GM12874 (cell line): ENCODE measurements around the gene PSORS1C2.

Source experiments
- TF ChIP-seq, protein P1 (sequence below): IDR thresholded peaks from 2 replicates; pipeline ENCODE4 v1.5.1; 2011; ENCODE audit warnings: low read depth, mild to moderate bottlenecking, control low read depth, low read length, moderate library complexity; ENCODE audit not compliant: insufficient read depth

PSORS1C2 gene

DNA sequence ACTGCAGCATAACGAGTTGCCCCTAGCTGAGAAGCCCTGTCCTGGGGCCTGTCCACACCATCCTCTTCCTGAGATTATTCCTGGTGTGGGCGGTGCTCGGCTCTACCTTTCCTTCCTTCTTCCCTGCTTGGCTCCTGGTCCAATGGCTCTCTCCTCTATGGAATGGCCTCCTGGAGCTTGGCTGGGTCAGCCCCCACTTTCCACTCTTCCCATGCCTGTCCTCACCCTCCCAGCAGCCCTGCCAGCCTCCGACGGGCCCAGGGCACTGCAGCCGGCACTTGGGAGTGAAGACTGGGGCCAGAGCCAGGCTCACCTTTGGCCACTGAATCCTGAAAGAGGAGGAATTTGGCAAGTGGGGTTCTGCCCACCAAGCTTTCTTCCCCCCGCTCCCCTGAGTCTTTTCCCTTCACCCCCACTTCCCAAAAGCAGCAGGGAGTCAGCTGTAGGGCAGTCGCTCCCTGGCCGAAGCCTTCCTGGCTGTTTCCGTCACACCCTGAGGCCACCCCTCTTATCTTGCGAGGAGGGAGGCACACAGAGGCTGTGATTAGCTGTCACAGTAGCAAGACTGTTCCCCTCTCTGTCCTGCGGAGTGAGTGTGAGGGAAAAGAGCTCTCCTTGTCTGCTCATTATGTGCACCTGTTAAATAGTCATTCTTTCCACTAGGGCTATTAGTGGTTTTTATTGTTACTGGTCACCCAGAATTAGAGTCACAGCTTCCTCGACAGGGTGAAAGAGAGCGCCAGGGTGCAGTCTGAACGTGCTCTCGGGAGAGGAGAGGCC lies 12.3 kb downstream of the PSORS1C2 start:
- TF ChIP-seq, protein P1, sequence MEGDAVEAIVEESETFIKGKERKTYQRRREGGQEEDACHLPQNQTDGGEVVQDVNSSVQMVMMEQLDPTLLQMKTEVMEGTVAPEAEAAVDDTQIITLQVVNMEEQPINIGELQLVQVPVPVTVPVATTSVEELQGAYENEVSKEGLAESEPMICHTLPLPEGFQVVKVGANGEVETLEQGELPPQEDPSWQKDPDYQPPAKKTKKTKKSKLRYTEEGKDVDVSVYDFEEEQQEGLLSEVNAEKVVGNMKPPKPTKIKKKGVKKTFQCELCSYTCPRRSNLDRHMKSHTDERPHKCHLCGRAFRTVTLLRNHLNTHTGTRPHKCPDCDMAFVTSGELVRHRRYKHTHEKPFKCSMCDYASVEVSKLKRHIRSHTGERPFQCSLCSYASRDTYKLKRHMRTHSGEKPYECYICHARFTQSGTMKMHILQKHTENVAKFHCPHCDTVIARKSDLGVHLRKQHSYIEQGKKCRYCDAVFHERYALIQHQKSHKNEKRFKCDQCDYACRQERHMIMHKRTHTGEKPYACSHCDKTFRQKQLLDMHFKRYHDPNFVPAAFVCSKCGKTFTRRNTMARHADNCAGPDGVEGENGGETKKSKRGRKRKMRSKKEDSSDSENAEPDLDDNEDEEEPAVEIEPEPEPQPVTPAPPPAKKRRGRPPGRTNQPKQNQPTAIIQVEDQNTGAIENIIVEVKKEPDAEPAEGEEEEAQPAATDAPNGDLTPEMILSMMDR = no peak

DNA sequence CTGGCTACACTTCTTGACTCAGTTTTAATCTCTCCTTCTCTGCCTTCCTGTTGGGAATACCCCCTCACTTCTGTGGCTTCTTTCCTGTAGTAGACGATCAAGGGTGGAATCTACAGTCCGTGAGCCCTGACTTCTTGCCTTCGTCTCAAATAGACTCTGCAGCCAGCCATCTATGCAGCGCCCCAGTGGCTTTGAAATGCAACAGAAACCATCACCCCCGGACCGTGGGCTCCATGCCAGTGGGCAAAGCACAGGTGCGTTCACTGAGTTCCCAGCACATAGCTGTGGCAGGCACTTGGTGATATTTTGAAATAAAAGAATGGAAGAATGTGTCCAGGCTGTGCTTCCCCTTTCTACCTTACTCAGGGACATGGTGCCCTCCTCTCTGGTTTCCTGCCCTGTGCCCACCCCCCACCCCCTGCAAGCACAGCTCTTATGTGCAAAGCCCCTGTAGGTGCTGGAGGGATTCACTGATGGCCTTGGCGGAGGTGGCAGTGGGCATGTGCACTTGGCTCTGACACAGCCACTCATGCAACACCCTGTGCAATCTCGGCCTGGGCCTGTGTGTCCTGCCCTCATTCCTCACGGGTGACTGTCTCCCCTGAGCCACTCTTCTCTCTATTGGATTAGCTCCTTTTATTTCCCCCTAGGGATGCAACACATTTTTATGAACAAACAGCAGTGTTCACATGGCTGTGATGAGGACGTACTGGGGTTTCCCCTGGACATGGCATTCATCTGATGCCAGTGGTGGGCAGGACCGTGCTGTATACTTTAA lies 13.1 kb downstream of the PSORS1C2 start:
- TF ChIP-seq, protein P1 = no peak

DNA sequence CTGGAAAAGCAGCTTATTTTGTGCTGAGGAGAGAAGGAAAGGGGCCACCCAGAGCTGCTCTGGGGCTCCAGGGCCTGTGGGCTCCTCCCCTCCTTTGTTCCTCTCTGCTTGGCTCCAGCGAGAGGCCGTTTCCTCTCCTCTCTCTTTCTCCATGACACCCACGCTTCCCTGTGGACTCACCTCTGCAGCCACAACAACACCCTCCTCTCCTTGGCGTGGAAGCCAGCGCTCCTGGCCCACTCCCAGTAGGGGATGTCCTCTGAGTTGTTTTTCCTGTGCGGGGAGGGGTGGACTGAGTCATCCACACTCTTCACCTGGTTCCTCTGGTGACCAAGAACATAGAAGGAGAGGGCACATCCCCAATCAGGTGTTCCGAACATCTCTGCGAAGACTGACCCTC lies 13.7 kb downstream of the PSORS1C2 start:
- TF ChIP-seq, protein P1 = no peak

DNA sequence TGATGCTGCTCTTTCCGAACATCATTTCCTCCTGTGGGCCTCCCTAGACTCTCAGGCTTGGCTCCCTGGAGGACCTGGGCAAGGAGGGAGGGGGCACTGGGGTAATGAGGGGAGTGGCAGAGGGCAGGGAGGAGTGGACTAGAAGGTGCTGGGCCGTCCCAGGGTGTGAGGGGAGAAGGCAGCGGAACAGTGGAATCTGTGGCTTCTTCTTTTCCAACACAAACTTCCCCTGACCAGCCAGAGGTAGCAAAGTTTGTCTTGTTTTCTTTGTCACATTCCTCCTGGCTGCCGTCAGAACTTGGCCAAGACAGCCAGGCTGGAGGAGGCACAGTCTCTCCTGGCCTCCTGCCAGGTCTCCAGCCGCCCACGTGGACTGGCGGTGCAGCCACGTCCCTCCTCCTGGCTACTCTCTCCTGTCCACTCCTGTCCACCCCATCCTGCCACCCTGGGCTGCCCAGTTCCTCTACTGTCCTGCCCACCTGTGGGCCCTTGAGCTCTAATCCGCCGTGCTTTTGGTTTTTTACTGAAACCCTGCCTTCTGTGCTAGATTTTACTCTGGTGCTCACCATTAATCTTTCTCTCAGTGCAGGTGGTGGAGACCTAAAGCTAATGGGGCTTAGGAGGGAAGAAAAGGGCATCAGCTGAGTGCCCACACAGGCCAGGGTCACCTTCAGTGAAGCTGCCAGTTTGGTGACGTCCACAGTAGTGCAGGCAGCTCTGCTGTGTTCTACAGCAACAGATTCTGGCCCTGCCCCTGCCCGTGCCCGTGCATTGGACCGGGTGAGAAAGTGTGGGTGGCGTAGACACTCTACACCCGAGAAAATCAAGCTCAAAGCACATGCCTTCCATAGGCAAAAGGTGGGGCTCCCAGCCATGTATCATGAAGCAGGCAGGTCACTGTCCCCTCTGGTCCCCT lies 15.8 kb downstream of the PSORS1C2 start:
- TF ChIP-seq, protein P1 = no peak

DNA sequence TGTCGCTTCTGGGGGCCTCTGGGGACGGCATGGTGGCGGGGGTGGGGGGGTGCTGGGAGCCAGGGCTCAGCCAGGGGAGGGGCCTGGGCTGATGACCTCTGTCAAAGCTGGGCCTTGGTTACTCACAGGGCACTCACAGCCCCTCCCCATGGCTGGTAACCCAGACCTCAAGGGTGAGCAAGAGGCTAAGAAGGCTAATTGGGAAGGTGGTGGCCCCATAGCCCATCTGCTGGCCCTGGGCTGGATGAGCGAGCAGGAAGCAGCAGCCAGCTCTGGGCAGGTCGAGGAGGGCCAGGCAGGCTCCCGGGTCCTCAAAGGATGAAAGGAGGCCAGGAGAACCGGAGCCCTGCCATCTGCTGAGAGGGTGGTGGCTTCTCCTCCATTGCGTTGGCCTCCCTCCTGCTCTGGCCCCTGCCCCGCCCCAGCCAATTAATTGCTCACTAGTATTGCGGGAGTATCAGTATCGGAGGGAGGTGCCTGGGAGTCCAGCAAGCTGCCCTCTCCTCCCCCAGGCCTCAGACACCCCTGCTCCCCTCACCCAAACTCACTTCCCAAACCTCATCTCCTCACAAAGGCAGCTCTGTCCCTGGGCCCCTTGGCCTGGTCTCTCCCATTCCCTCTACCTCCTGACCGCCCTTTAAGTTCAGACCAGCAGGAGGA lies 17.6 kb downstream of the PSORS1C2 start:
- TF ChIP-seq, protein P1 = no peak

DNA sequence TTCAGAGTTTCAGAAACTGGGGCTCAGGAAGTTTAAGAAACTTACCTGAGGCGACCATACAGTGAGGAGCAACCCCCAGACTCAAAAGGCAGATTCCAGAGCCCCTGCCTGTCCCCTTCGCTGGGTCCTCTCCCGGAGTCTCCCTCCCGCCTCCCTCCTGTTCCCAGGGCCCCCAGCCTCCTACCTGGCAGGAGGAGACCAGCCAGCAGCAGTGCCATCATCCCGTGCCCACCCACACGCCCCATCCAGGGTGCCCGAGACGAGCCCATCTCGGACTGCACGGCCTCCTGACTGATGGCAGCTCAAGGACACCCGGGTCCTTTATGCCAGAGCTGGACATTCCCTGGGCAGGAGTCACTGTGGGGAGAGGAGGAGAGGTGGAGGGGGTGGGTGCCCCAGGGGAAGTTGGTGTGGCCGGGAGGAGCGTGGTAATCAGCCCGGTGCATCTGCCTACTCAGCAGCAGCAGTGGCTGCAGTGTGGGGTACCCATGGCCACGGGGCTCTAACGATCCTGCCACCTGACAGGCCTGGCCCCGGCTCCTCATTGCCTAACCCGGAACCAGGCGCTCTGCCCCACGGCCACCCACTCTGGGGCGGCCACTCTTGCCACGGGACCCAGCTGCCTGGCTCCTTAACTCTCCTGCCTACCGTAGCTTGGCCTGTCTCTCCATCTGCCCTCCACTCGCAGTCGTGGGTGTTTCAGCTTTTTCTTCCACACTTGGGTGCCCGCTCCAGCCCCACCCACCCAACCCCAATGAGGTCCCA lies 18.5 kb downstream of the PSORS1C2 start, which contains the start of gene CDSN:
Gene CDSN (minus strand): TSS at position 296 of the 765 bp plus-strand sequence. CDS start 27 bp downstream, at position 269.
- TF ChIP-seq, protein P1 = no peak
